ENCODE data around the gene KCNH1. TPM values are rescaled to one million over a fixed set of nuclear protein-coding genes. Genes with fewer than 3 reads are reported as not detected.

Gene KCNH1
- polyA plus RNA-seq, 1 of the 3 experiments (the other 2 are of a cell fraction): 0.08 TPM

DNA sequence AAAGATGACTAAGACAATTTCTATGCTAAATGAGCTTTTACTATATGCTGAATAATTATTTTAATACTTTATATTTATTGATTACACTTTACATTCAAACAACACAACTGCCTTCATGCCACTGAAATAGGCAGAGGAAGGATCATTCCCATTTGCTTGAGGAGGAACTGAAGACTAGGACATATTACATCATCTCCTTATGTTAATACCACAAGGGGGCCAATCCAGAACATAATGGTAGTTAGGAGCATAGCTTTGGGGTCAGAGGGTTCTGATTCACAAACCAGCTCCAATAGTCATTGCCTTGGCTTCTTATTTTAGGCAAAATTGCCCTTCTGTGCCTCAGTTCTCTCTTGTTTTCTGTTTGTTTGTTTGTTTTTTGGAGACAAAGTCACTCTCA lies 306.5 kb downstream of the KCNH1 start:
- H3K9ac ChIP-seq: no peak overlapping the region
- no peaks in the 10 kb centered on the region for H3K36me3 ChIP-seq (replicated peaks in 1 of 2; ENCODE audit: control insufficient read depth in 1 of 2, insufficient read depth in 2 of 2, low read length in 1 of 2)
- H3F3A ChIP-seq (replicated peaks; ENCODE audit: insufficient read depth): no peaks in the 10 kb centered on the region
- no peak for DNase-seq
- H3K27me3 ChIP-seq (ENCODE audit: insufficient read depth): no peaks in the 10 kb centered on the region
- CTCF ChIA-PET: no interaction called here
- H2AFZ ChIP-seq (ENCODE audit: low read depth): no peak overlapping the region
- H4K20me1 ChIP-seq (ENCODE audit: insufficient read depth): no peaks in the 10 kb centered on the region
- no peak overlapping the region for H3K4me2 ChIP-seq
- POLR2A ChIA-PET: no interaction called here
- no peak for TF ChIP-seq JUND (IDR thresholded peaks at IDR 0.05)
- TF ChIP-seq, protein P1, sequence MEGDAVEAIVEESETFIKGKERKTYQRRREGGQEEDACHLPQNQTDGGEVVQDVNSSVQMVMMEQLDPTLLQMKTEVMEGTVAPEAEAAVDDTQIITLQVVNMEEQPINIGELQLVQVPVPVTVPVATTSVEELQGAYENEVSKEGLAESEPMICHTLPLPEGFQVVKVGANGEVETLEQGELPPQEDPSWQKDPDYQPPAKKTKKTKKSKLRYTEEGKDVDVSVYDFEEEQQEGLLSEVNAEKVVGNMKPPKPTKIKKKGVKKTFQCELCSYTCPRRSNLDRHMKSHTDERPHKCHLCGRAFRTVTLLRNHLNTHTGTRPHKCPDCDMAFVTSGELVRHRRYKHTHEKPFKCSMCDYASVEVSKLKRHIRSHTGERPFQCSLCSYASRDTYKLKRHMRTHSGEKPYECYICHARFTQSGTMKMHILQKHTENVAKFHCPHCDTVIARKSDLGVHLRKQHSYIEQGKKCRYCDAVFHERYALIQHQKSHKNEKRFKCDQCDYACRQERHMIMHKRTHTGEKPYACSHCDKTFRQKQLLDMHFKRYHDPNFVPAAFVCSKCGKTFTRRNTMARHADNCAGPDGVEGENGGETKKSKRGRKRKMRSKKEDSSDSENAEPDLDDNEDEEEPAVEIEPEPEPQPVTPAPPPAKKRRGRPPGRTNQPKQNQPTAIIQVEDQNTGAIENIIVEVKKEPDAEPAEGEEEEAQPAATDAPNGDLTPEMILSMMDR (IDR thresholded peaks at IDR 0.05): peak; percentile 6; the same call in 1 of the 2 replicates
- H3K27ac ChIP-seq (ENCODE audit: low read depth in 2 of 2, low read length in 1 of 2): no peak overlapping the region
- H3K4me3 ChIP-seq (ENCODE audit: low read depth in 2 of 2, low read length in 1 of 2): no peak overlapping the region
- no peaks in the 10 kb centered on the region for H3K9me3 ChIP-seq
- H3K4me1 ChIP-seq (ENCODE audit: control insufficient read depth in 1 of 2, insufficient read depth in 2 of 2, low read depth in 1 of 2, low read length in 1 of 2): no peaks in the 10 kb centered on the region; a peak in 1 of 4 replicates
- no peaks in the 10 kb centered on the region for H3K79me2 ChIP-seq (ENCODE audit: insufficient read depth)
- H3K9me2 ChIP-seq: no peaks in the 10 kb centered on the region

DNA sequence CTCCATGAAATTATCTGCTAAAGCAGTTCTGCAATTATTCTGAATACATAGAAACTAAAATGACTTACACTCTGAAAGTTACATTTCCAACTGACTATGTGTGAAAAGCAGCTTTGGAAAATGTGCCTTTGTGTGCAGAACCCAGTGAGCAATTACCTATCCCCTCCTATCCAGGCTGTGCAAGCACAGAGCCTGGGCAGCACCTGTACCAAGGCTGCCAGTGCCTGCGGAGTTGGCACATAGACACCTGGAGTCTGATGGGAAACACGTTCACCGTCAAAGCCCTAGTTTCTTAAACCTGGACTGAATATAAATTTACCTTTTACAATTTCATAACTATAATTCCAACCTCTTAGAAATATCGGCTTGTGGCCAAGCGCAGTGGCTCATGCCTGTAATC lies 307.3 kb downstream of the KCNH1 start:
- DNase-seq: no peak
- POLR2A ChIA-PET: no interaction called here
- 76% methylated on average over 5 of the region's 5 CpGs for WGBS (ENCODE audit: low lambda C conversion rate)

GRCh38 chr1:210822932-210823331 lies 311.0 kb downstream of the KCNH1 start:
- DNase-seq: no peak
- no peaks in the 10 kb centered on the region for H3F3A ChIP-seq (replicated peaks; ENCODE audit: insufficient read depth)
- ChIA-PET CTCF (no interaction called here), POLR2A (no interaction called here)
- no peaks in the 10 kb centered on the region for H3K9me3 ChIP-seq
- no peak overlapping the region for H3K4me2 ChIP-seq
- H3K27me3 ChIP-seq (ENCODE audit: insufficient read depth): no peaks in the 10 kb centered on the region
- H3K9ac ChIP-seq: no peak overlapping the region
- no peak overlapping the region for H3K27ac ChIP-seq (ENCODE audit: low read depth in 2 of 2, low read length in 1 of 2)
- no peaks in the 10 kb centered on the region for H3K79me2 ChIP-seq (ENCODE audit: insufficient read depth)
- H3K9me2 ChIP-seq: no peaks in the 10 kb centered on the region
- no peaks in the 10 kb centered on the region for H3K36me3 ChIP-seq (replicated peaks in 1 of 2; ENCODE audit: control insufficient read depth in 1 of 2, insufficient read depth in 2 of 2, low read length in 1 of 2)
- no peak overlapping the region for H2AFZ ChIP-seq (ENCODE audit: low read depth)
- H4K20me1 ChIP-seq (ENCODE audit: insufficient read depth): no peaks in the 10 kb centered on the region
- H3K4me3 ChIP-seq (ENCODE audit: low read depth in 2 of 2, low read length in 1 of 2): no peak overlapping the region
- WGBS (ENCODE audit: low lambda C conversion rate): 19% methylated on average over 1 of the region's 1 CpG
- H3K4me1 ChIP-seq (ENCODE audit: control insufficient read depth in 1 of 2, insufficient read depth in 2 of 2, low read depth in 1 of 2, low read length in 1 of 2): no peaks in the 10 kb centered on the region
- no peak for TF ChIP-seq TEAD4 (IDR thresholded peaks at IDR 0.05; ENCODE audit: borderline replicate concordance, insufficient read depth)
- TF ChIP-seq SIN3A (IDR thresholded peaks at IDR 0.05; ENCODE audit: borderline replicate concordance, low read depth, low read length): no peak
- no peak for TF ChIP-seq ELF1 (IDR thresholded peaks at IDR 0.05)
- no peak for TF ChIP-seq NFIC (IDR thresholded peaks at IDR 0.05; ENCODE audit: borderline replicate concordance)
- no peak for TF ChIP-seq RFX5 (IDR thresholded peaks at IDR 0.05; ENCODE audit: low read length)
- TF ChIP-seq USF2 (IDR thresholded peaks at IDR 0.05; ENCODE audit: borderline replicate concordance, low read depth, low read length): no peak
- TF ChIP-seq, protein P2, sequence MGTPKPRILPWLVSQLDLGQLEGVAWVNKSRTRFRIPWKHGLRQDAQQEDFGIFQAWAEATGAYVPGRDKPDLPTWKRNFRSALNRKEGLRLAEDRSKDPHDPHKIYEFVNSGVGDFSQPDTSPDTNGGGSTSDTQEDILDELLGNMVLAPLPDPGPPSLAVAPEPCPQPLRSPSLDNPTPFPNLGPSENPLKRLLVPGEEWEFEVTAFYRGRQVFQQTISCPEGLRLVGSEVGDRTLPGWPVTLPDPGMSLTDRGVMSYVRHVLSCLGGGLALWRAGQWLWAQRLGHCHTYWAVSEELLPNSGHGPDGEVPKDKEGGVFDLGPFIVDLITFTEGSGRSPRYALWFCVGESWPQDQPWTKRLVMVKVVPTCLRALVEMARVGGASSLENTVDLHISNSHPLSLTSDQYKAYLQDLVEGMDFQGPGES (IDR thresholded peaks at IDR 0.05; ENCODE audit: low read depth, low read length): no peak
- no peak for TF ChIP-seq YY1 (IDR thresholded peaks at IDR 0.05; ENCODE audit: low read depth)
- no peak for TF ChIP-seq EZH2phosphoT487 (IDR thresholded peaks at IDR 0.05; ENCODE audit: borderline replicate concordance, low read depth)
- TF ChIP-seq TCF12 (IDR thresholded peaks at IDR 0.05): no peak
- TF ChIP-seq MXI1 (IDR thresholded peaks at IDR 0.05; ENCODE audit: low read depth, low read length): no peak
- TF ChIP-seq SMC3 (IDR thresholded peaks at IDR 0.05; ENCODE audit: low read depth, low read length): no peak

More for the DNA sequence above, 307.3 kb downstream of the KCNH1 start:
- CTCF ChIA-PET: no interaction called here
- Histone ChIP-seq H3K9ac (no peak overlapping the region), H3K4me3 (ENCODE audit: low read depth in 2 of 2, low read length in 1 of 2) (no peak overlapping the region), H3K9me2 (no peaks in the 10 kb centered on the region), H3K36me3 (replicated peaks in 1 of 2; ENCODE audit: control insufficient read depth in 1 of 2, insufficient read depth in 2 of 2, low read length in 1 of 2) (no peaks in the 10 kb centered on the region), H3K4me2 (no peak overlapping the region), H3K27me3 (ENCODE audit: insufficient read depth) (no peaks in the 10 kb centered on the region), H4K20me1 (ENCODE audit: insufficient read depth) (no peaks in the 10 kb centered on the region), H2AFZ (ENCODE audit: low read depth) (no peak overlapping the region), H3K79me2 (ENCODE audit: insufficient read depth) (no peaks in the 10 kb centered on the region), H3K4me1 (ENCODE audit: control insufficient read depth in 1 of 2, insufficient read depth in 2 of 2, low read depth in 1 of 2, low read length in 1 of 2) (no peaks in the 10 kb centered on the region; a peak in 1 of 4 replicates), H3F3A (replicated peaks; ENCODE audit: insufficient read depth) (no peaks in the 10 kb centered on the region), H3K27ac (ENCODE audit: low read depth in 2 of 2, low read length in 1 of 2) (no peak overlapping the region), H3K9me3 (no peaks in the 10 kb centered on the region)
- TF ChIP-seq TAF1 (IDR thresholded peaks at IDR 0.05; ENCODE audit: borderline replicate concordance, low read depth, low read length) (no peak), CHD2 (IDR thresholded peaks at IDR 0.05; ENCODE audit: low read length, partially characterized antibody) (no peak), FOSL2 (IDR thresholded peaks at IDR 0.05; ENCODE audit: borderline replicate concordance, low read depth) (no peak), USF2 (IDR thresholded peaks at IDR 0.05; ENCODE audit: borderline replicate concordance, low read depth, low read length) (no peak), TCF12 (IDR thresholded peaks at IDR 0.05) (no peak)
